Prostate gland (tissue), 2 donors: Measurements from ENCODE around the gene MYO1B.

Experiments used
- POLR2AphosphoS5 ChIP-seq: sonication (generic); formaldehyde crosslinking; IDR thresholded peaks from one replicate; pipeline ENCODE4 v1.6.1; 2017; ENCODE audit warnings: antibody characterized with exemption
- TF ChIP-seq, protein P1 (sequence below), 4 experiments: fragments of 200-600 bp in 2 of 4; fragments of 450-650 bp in 2 of 4; sonication (generic) in 2 of 4; IDR thresholded peaks; 1 replicate in 3 of 4; 2 replicates in 1 of 4; pipeline ENCODE4 v1.5.1; 2016 to 2019; ENCODE audit warnings: antibody characterized with exemption in 4 of 4, mild to moderate bottlenecking in 2 of 4, moderate library complexity in 2 of 4

DNA sequence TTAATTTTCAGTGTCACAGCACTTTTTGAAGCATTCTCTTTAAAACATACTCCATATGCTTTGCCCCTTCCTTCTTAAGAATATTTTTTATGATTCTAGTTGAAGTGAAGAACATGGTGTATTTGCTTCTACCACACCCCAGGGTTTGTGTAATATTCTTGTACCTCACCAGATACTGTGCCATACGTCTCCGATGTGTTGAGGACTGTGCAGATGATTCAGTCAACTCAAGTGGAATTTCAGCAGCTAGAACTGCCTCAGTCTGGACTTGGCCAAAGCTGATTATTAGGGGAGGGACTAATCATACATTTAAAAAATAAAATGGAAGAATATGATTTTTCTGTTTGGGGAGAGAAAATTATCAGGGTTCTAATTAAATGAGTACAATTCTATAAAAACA, 115.7 kb downstream of the MYO1B start:
- TF ChIP-seq, protein P1, sequence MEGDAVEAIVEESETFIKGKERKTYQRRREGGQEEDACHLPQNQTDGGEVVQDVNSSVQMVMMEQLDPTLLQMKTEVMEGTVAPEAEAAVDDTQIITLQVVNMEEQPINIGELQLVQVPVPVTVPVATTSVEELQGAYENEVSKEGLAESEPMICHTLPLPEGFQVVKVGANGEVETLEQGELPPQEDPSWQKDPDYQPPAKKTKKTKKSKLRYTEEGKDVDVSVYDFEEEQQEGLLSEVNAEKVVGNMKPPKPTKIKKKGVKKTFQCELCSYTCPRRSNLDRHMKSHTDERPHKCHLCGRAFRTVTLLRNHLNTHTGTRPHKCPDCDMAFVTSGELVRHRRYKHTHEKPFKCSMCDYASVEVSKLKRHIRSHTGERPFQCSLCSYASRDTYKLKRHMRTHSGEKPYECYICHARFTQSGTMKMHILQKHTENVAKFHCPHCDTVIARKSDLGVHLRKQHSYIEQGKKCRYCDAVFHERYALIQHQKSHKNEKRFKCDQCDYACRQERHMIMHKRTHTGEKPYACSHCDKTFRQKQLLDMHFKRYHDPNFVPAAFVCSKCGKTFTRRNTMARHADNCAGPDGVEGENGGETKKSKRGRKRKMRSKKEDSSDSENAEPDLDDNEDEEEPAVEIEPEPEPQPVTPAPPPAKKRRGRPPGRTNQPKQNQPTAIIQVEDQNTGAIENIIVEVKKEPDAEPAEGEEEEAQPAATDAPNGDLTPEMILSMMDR (IDR thresholded peaks at IDR 0.05), result no peak
- TF ChIP-seq POLR2AphosphoS5, result no peak
